ENCODE data around the gene ACTN1.

GRCh38 chr14:68984686-68985085 lies 5.6 kb upstream of the ACTN1 start:
- TF ChIP-seq CTCF (IDR thresholded peaks at IDR 0.05) (no peak), POLR2A (IDR thresholded peaks at IDR 0.05) (no peak)
